Left lung (tissue), 10 donors: Measurements from ENCODE around the gene ALG5. TPM values are rescaled to one million over a fixed set of nuclear protein-coding genes. Genes with fewer than 3 reads are reported as not detected.

Source experiments
- ATAC-seq: fragments of 200-7000 bp; cut with Tn5 transposase; one replicate; pipeline ENCODE4 v1.9.1; 2020; ENCODE audit warnings: moderate library complexity
- DNase-seq, 4 donors: peaks; one replicate each; pipeline ENCODE4 v3.0.0-alpha.2; 2013 to 2020
- H3K27ac ChIP-seq, 2 donors: fragments of 200-600 bp; sonication (generic) in 1 of 2; one replicate each; pipeline versions ENCODE4 v1.5.0 to v1.8.0; 2020 to 2021
- H3K27me3 ChIP-seq, 2 donors: fragments of 200-600 bp; sonication (generic) in 1 of 2; one replicate each; pipeline versions ENCODE4 v1.5.0 to v1.8.0; 2020 to 2021
- H3K36me3 ChIP-seq, 2 donors: fragments of 200-600 bp; sonication (generic) in 1 of 2; one replicate each; pipeline versions ENCODE4 v1.5.0 to v1.8.0; 2020 to 2021
- H3K4me1 ChIP-seq, 2 donors: fragments of 200-600 bp; one replicate each; pipeline ENCODE4 v1.8.0; 2021
- H3K4me3 ChIP-seq, 2 donors: fragments of 200-600 bp; sonication (generic) in 1 of 2; one replicate each; pipeline versions ENCODE4 v1.5.0 to v1.8.0; 2020 to 2021; ENCODE audit warnings: mild to moderate bottlenecking in 1 of 2
- H3K9me3 ChIP-seq, 2 donors: fragments of 200-600 bp; sonication (generic) in 1 of 2; one replicate each; pipeline versions ENCODE4 v1.5.0 to v1.8.0; 2020 to 2021
- CTCF ChIP-seq, 2 donors: fragments of 200-600 bp; sonication (generic) in 1 of 2; IDR thresholded peaks; one replicate each; pipeline versions ENCODE4 v1.5.0 to v1.8.0; 2021; ENCODE audit warnings: antibody characterized with exemption in 2 of 2
- intact Hi-C, 2 donors: fragments of 100-400 bp; cut with DNase I; formaldehyde crosslinking; loops; one replicate each; pipeline versions ENCODE4 v1.11.2 to v1.14.2; 2022
- polyA plus RNA-seq, 6 donors: library from polyadenylated mRNA; unstranded; fragments of 120-200 nt; gene quantifications; one replicate each; pipeline ENCODE4 v1.2.1, GENCODE V29; 2013; ENCODE audit not compliant: insufficient read length in 6 of 6
- total RNA-seq, 2 donors: library from RNA; stranded (reverse); fragmentation: NEBNext Ultra II Directional; extraction: Animal tissue kit (Norgen Biotek cat#: 25700); gene quantifications; one replicate each; pipeline ENCODE4 v1.2.1, GENCODE V29; 2021
- donor health status: DM: no; HTN: yes; CAD: no.
- donor health status: DM: no; HTN: no; CAD: no.

Gene ALG5
- total and polyA plus RNA-seq, 8 donors: 36.2 to 45.4 (median 40.9) TPM

GRCh38 chr13:37040789-37041188, 41.6 kb upstream of the ALG5 start:
- Histone ChIP-seq H3K36me3 (peaks cover 0 to 97% of the 10 kb centered on the region in 2 donors), H3K4me1 (no peaks in the 10 kb centered on the region), H3K27me3 (no peaks in the 10 kb centered on the region), H3K27ac (no peak overlapping the region), H3K4me3 (no peak overlapping the region), H3K9me3 (no peaks in the 10 kb centered on the region)
- ATAC-seq (no peak), DNase-seq (no peak)
- intact Hi-C loops: no loop called here
- no peak for TF ChIP-seq CTCF (IDR thresholded peaks at IDR 0.05)

GRCh38 chr13:37039896-37040295, 40.8 kb upstream of the ALG5 start:
- Histone ChIP-seq H3K27me3 (no peaks in the 10 kb centered on the region), H3K9me3 (no peaks in the 10 kb centered on the region), H3K27ac (no peak overlapping the region), H3K4me1 (no peaks in the 10 kb centered on the region), H3K36me3 (peaks cover 0 to 97% of the 10 kb centered on the region in 2 donors), H3K4me3 (no peak overlapping the region)
- intact Hi-C loops: no loop called here
- no peak for TF ChIP-seq CTCF (IDR thresholded peaks at IDR 0.05)
- DNase-seq (no peak), ATAC-seq (no peak)

GRCh38 chr13:37037241-37037640, 38.1 kb upstream of the ALG5 start:
- H3K36me3 ChIP-seq: peaks cover 0 to 97% of the 10 kb centered on the region in 2 donors
- TF ChIP-seq CTCF (IDR thresholded peaks at IDR 0.05): no peak

GRCh38 chr13:37029617-37030016, 30.5 kb upstream of the ALG5 start:
- intact Hi-C loops: no loop called here
- no peak overlapping the region for H3K27ac ChIP-seq
- H3K4me3 ChIP-seq: no peak overlapping the region
- H3K36me3 ChIP-seq: peaks cover 0 to 98% of the 10 kb centered on the region in 2 donors
- no peaks in the 10 kb centered on the region for H3K4me1 ChIP-seq
- ATAC-seq (no peak), DNase-seq (no peak)
- TF ChIP-seq CTCF (IDR thresholded peaks at IDR 0.05): no peak
- H3K9me3 ChIP-seq: no peaks in the 10 kb centered on the region
- no peaks in the 10 kb centered on the region for H3K27me3 ChIP-seq

More at GRCh38 chr13:37037241-37037640, 38.1 kb upstream of the ALG5 start:
- ATAC-seq (no peak), DNase-seq (no peak)
- Histone ChIP-seq H3K4me1 (no peaks in the 10 kb centered on the region), H3K27me3 (no peaks in the 10 kb centered on the region), H3K4me3 (no peak overlapping the region), H3K27ac (no peak overlapping the region), H3K9me3 (no peaks in the 10 kb centered on the region)
- intact Hi-C loops: no loop called here

- intact Hi-C loops: no loop called here
- Histone ChIP-seq H3K36me3 (peaks cover 0 to 99% of the 10 kb centered on the region in 2 donors), H3K4me1 (no peaks in the 10 kb centered on the region), H3K9me3 (no peaks in the 10 kb centered on the region), H3K4me3 (no peak overlapping the region), H3K27ac (no peak overlapping the region), H3K27me3 (no peaks in the 10 kb centered on the region)
- DNase-seq (no peak), ATAC-seq (no peak)
- no peak for TF ChIP-seq CTCF (IDR thresholded peaks at IDR 0.05)
These were observed 28.5 kb upstream of the ALG5 start for GRCh38 chr13:37027639-37028038.
